ENCODE results near the gene BNIP2. TPM values are rescaled to one million over a fixed set of nuclear protein-coding genes. Genes with fewer than 3 reads are reported as not detected.

The BNIP2 gene
- total RNA-seq: 100 to 1,000 TPM; 152 to 270 (median 196) TPM

- peak within 1 kb of the TSS; percentile 96 to 99 (median 98) for H3K27ac ChIP-seq (replicated peaks in 1 of 4)
- under 1% methylated on average over 26 of the region's 78 CpGs for WGBS
- H3K4me3 ChIP-seq: peak within 1 kb of the TSS; percentile 84 to 96 (median 88)
- no peaks in the 10 kb centered on the region for H3K9me3 ChIP-seq
- H3K4me1 ChIP-seq: peaks cover 35 to 55% (median 46%) of the 10 kb centered on the region in 4 donors
- intact Hi-C loops (cut with DNase I): no loop called here
- H3K36me3 ChIP-seq: peaks cover 0 to 6% (median 2%) of the 10 kb centered on the region in 4 donors
- peak; percentile 98 for TF ChIP-seq POLR2AphosphoS5 (IDR thresholded peaks at IDR 0.05)
- peak; percentile 87 for TF ChIP-seq POLR2A (IDR thresholded peaks at IDR 0.05; ENCODE audit: low read depth)
- TF ChIP-seq EP300 (IDR thresholded peaks at IDR 0.05): no peak
- no peaks in the 10 kb centered on the region for H3K27me3 ChIP-seq
- peak; percentile 100 for DNase-seq (ENCODE audit: extremely low spot score)
Observed at GRCh38 chr15:59688782-59689625, at the start of gene BNIP2. TSS of gene BNIP2 (minus strand) at chr15:59689320. CDS start at chr15:59682457, 6,863 bp downstream.

GRCh38 chr15:59738676-59739075 is 49.6 kb upstream of the BNIP2 start:
- H3K4me3 ChIP-seq: no peak overlapping the region
- no peak for DNase-seq (ENCODE audit: extremely low spot score)
- intact Hi-C loops (cut with DNase I): no loop called here
- no peak overlapping the region for H3K27ac ChIP-seq (replicated peaks in 1 of 4)
- no peaks in the 10 kb centered on the region for H3K4me1 ChIP-seq
- peaks cover 0 to 3% (median 0%) of the 10 kb centered on the region in 4 donors for H3K9me3 ChIP-seq
- no peaks in the 10 kb centered on the region for H3K36me3 ChIP-seq
- TF ChIP-seq POLR2A (IDR thresholded peaks at IDR 0.05; ENCODE audit: low read depth) (no peak), EP300 (IDR thresholded peaks at IDR 0.05) (no peak), POLR2AphosphoS5 (IDR thresholded peaks at IDR 0.05) (no peak), CTCF (IDR thresholded peaks at IDR 0.05) (no peak)
- H3K27me3 ChIP-seq: peaks cover 0 to 25% (median 0%) of the 10 kb centered on the region in 4 donors
- 73% methylated on average over 7 of the region's 7 CpGs for WGBS

- no peak for DNase-seq (ENCODE audit: extremely low spot score)
- 65% methylated on average over 6 of the region's 7 CpGs for whole genome bisulfite sequencing
- intact Hi-C loops (cut with DNase I): no loop called here
Observed at GRCh38 chr15:59736181-59736580, 47.1 kb upstream of the BNIP2 start.

GRCh38 chr15:59725151-59725486 is 36.0 kb upstream of the BNIP2 start:
- TF ChIP-seq POLR2AphosphoS5 (IDR thresholded peaks at IDR 0.05): no peak
- no peak for TF ChIP-seq POLR2A (IDR thresholded peaks at IDR 0.05; ENCODE audit: low read depth)
- no peak for TF ChIP-seq EP300 (IDR thresholded peaks at IDR 0.05)
- no peak for TF ChIP-seq CTCF (IDR thresholded peaks at IDR 0.05)
- intact Hi-C loops (cut with DNase I): loop anchor here (10.0 kb wide), 1 partner anchor 600 kb away; no protein-coding TSS in a partner anchor

More at GRCh38 chr15:59736181-59736580, 47.1 kb upstream of the BNIP2 start:
- no peak for TF ChIP-seq POLR2AphosphoS5 (IDR thresholded peaks at IDR 0.05)
- no peak for TF ChIP-seq CTCF (IDR thresholded peaks at IDR 0.05)
- no peak for TF ChIP-seq POLR2A (IDR thresholded peaks at IDR 0.05; ENCODE audit: low read depth)
- TF ChIP-seq EP300 (IDR thresholded peaks at IDR 0.05): no peak
- Histone ChIP-seq H3K27me3 (peaks cover 0 to 4% (median 0%) of the 10 kb centered on the region in 4 donors), H3K36me3 (no peaks in the 10 kb centered on the region), H3K4me3 (no peak overlapping the region), H3K4me1 (no peaks in the 10 kb centered on the region), H3K27ac (replicated peaks in 1 of 4) (no peak overlapping the region), H3K9me3 (no peaks in the 10 kb centered on the region)

GRCh38 chr15:59723687-59724346 is 34.7 kb upstream of the BNIP2 start:
- intact Hi-C loops (cut with DNase I): loop anchor here (10.0 kb wide), 1 partner anchor 601 kb away; no protein-coding TSS in a partner anchor
- Histone ChIP-seq H3K27ac (replicated peaks in 1 of 4) (no peak overlapping the region), H3K9me3 (no peaks in the 10 kb centered on the region), H3K4me1 (no peaks in the 10 kb centered on the region), H3K36me3 (no peaks in the 10 kb centered on the region), H3K27me3 (peaks cover 0 to 12% (median 2%) of the 10 kb centered on the region in 4 donors), H3K4me3 (no peak overlapping the region)
- DNase-seq (ENCODE audit: extremely low spot score): peak; percentile 42
- TF ChIP-seq POLR2A (IDR thresholded peaks at IDR 0.05; ENCODE audit: low read depth): no peak
- TF ChIP-seq POLR2AphosphoS5 (IDR thresholded peaks at IDR 0.05): no peak
- TF ChIP-seq CTCF (IDR thresholded peaks at IDR 0.05): no peak
- no peak for TF ChIP-seq EP300 (IDR thresholded peaks at IDR 0.05)
- 76% methylated on average over 7 of the region's 7 CpGs for WGBS

More at GRCh38 chr15:59725151-59725486, 36.0 kb upstream of the BNIP2 start:
- no peaks in the 10 kb centered on the region for H3K36me3 ChIP-seq
- H3K27me3 ChIP-seq: peaks cover 0 to 24% (median 2%) of the 10 kb centered on the region in 4 donors
- H3K9me3 ChIP-seq: no peaks in the 10 kb centered on the region
- no peaks in the 10 kb centered on the region for H3K4me1 ChIP-seq
- H3K27ac ChIP-seq (replicated peaks in 1 of 4): no peak overlapping the region
- no peak overlapping the region for H3K4me3 ChIP-seq
- DNase-seq (ENCODE audit: extremely low spot score): peak; percentile 5
- 28% methylated on average over 3 of the region's 3 CpGs for WGBS
